Measurements from ENCODE around the gene KCNIP3.

Gene KCNIP3

DNA sequence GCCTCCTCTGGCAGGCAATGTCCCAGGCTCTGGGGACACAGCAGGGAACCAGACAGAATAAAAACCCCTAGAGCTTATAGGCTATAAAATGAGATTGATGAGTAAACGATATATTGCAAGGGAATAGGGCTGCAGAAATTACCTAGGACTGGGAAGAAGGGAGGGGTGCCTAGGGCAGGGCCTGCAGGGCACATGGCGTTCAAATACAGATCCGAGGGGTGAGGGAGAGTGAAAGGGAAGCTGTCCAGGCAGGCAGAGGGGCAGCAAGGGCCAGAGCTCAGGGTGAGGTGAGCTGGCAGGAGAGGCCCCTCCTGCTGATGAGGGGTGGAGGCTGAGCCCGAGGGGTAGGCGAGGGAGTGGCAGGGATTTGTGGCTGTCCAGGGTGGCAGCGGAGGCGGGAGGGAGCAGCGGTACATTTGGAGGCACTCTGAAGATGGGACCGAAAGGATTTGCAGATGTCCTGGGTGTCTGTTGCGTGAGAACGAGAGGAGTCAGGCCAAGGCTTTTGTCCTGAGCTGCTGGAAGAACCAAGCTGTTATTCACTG, 33.7 kb downstream of the KCNIP3 start:
- DNase-seq = no peak

DNA sequence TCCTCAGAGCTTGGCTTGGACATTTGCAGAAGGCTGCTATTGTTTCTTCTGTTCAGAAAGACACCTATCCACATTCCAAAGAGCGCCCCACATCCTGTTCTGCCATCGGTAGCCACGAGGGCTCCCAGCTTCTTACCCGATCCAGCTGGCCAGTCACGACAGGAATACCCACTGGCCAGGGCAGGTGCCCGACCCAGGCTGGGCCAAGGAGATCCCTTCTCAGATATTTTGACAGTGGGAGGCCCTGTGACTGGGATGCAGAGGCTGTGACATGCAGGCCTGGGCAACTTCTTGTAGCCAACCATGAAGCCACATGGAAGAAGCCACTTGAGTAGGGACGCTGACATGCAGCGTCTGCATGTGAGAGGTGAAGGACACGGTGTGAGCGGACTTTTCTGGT, 34.5 kb downstream of the KCNIP3 start:
- DNase-seq = no peak

DNA sequence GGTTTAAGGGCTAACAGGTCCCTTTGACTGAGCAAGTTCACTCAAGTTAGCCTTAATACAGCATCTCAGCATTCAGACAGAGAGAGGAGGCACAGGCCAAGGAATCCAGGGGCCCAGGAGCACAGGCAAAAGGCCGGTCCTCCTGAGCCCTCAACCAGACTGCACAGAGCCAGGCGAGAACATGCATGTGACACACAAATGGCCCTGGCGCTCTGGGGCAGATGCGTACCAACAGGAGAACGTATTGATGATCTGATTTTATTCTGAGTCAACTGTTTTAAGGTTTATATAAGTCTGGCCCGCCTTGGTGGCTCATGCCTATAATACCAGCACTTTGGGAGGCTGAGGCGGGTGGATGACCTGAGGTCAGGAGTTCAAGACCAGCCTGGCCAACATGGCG, 34.9 kb downstream of the KCNIP3 start:
- DNase-seq = no peak

DNA sequence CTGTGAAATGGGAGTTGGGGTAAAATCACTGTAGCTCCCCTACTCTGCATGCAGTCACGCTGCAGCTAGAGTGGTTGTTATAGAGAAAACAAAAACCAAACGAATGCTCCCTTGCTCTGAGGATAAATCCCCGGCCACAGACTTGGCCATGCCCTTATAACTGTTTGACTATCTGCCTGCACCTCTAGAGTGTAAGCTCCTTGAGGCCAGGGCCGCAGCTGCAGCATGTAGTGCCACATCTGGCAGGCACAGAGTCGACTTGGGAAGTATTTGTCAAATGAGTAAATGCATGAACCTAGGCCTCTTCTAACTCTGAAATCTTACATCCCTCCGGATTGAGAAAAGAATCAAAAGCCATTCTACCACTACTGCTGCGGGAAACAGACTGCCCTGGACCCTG, 35.9 kb downstream of the KCNIP3 start:
- DNase-seq = no peak

DNA sequence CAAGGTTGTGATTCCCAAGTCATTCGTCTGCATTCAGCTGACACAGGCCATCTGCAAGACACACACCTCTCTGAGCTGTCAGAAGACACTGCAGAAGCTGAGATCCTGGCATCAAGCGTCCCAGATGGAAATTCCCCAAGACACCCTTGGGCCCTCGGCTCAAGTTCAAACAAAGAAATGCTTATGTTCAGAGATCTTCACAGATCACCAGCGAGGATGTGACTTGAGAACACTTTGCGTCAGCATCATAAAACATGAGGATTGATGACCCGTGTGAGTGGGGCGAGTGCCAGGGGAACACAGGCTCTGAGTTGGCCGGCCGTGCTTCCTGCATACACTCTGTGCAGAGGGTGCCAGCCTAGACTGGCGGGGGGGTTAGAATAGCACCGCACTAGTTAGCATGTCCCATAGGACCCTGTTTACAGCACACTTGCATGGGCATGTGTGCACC, 36.8 kb downstream of the KCNIP3 start:
- DNase-seq = peak; percentile 99

DNA sequence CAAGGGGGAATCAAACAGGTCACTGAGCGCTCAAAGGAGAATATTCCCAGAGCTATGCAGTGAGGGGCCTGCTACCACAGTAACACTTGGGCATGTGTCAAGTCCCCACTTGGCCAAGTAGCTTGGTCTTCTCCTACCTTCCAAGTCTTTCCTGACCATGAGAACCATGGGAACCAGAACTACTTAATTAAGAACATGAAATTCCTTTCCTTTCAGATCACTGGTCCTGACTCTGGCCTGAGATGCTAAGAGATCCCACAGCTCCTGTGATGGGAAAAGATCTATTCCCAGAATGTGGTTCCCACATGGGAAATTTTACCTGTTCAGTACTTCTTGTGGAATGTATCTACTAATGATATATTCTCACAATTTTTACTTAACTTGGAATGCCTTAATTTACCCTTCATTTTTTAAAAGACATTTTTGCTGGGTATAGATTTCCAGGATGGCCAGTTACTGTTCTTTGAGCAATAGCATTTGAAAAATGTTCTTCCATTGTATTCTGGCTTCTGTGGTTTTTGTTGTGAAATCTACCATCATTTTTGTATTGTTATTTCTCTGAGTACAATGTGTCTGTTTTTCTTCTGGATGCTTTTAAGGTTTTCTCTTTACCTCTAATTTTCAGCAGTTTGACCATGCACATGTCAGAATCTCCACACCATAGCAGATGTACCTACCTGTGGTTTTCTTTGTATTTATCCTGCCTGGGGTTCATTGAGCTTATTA, 37.9 kb downstream of the KCNIP3 start:
- DNase-seq = peak; percentile 52

- DNase-seq = no peak
These were observed 39.3 kb downstream of the KCNIP3 start for GRCh38 chr2:95336406-95336805.

DNA sequence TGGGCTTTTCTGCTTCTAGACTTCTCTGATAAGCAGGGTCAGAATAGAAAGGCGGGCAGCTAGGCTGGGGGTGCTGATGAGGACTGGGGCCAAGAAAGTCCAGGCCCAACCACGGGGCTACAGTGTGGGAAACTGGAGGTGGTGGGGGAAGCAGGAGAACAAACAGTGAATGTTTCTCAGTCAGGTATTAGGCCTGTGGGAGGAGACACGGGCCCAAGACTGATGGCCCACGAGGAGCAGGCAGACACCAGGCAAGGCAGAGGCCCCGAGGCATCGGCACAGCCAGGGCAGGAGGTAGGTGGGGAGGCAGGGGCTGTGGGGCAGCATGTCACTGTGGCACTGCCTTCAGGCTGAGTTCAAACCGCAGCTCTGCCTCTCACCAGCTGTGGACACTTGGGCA, 40.7 kb downstream of the KCNIP3 start:
- no peak for DNase-seq

DNA sequence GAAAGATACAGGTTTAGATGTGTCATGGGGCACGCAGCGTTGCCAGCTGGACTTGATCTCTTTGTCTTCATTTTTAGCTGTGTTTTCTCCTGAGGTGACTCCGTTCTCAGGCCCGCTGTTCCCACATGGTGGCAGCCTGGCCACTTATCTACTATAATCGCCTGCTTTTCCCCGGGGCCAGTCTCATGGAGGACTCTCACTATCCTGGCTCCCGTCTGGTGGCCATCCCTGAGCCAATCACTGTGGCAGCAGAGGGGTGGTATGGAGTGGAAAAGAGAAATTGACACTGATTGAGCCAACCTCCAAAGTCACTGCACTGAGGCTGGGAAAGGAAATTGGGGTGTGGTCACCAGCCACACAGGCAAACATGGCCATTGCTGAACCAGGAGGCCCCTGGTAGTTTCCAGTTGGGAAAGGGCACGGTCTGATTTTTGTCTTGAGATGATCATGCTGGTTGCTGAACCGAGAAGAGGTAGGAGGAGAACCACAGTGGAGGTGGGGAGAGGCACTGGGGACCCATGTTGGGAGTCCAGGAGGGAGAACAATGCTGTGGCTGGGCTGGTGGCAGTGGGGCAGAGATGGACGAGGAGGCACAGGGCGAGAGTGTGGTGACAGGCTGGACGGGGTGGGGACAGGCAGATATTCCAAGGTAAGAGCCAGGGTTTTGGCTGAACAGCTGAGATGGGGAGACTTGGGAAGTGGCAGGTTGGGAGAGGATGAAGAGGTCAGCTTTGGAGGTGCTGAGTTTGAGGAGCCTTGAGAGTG, 45.6 kb downstream of the KCNIP3 start:
- no peak for DNase-seq

- no peak for DNase-seq
These were observed 46.5 kb downstream of the KCNIP3 start for GRCh38 chr2:95343429-95344214.

- no peak for DNase-seq
These were observed 47.1 kb downstream of the KCNIP3 start for GRCh38 chr2:95344215-95344583.

DNA sequence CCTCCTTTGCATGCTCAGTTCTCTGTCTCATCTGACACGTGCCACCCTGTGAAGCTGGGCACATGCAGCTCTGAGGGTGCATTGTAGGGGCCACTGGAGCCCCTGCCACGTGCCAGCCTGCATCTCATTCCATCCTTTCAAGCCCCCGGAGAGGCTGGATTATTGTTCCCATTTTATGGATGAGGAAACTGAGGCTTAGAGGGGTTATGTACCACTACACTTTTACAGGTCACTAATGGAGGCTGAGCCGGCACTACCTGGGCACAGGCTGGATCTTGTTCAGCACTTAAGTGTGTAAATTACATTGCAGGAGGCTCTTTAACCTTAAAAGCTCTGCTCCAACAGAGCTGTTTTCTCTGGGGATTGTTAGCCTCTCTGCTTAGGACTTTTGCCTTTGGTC, 47.5 kb downstream of the KCNIP3 start:
- DNase-seq = no peak

DNA sequence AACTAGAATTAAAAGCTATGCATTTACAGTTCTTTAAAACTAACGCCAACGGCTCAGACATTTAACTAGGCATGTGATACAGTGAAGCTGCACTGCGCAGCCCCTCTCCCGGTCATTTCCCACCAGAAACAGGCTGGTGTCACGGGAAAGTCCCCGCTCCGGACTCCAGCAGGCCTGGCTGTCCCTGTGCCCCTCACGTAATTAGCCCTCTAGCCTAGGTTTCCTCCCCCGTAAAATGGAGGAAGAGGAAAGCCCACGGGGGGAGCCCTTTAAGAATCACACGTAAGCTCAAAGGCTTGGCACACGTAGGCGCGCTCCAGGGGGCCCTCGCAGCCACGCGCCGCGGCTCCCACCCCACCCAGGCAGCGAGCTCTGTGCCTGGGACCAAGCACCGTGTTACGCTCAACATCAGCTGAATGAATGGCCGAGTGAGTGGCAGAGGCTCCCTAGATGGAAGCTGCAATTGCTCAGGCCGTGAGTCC, 48.0 kb downstream of the KCNIP3 start:
- DNase-seq = no peak

DNA sequence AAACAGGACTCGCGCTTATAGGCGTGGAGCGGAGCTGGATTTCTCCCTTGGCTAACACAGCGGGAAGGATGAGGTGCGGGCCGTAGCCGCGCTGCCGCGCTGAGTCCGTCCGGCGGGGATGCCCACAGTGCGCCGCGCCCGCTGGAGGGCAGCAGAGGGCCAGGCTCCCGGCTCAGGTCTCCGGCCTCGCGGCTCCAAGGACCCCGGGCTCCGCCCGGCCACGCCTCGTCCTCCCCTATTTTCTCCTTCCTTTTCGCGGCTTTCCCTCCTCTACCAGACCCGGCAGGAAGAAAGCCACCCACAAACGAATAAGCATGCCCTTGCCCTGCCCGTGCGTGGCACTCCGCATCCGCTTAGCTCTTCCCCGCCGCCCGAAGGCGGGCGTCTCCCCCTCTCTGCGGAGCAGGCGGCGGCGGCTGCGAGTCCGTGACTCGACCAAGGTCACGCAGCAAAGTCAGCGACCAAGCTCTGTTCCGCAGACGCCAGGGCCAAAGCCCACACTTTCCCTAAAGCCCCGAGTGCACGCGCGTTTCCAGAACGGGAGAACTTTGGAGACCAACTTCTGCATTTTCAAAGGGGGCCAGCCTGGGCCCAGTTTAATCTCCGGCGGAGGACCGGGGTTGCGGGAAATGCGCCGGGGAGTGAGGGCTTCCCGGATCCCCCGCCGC, 48.5 kb downstream of the KCNIP3 start:
- peak; percentile 70 for DNase-seq

DNA sequence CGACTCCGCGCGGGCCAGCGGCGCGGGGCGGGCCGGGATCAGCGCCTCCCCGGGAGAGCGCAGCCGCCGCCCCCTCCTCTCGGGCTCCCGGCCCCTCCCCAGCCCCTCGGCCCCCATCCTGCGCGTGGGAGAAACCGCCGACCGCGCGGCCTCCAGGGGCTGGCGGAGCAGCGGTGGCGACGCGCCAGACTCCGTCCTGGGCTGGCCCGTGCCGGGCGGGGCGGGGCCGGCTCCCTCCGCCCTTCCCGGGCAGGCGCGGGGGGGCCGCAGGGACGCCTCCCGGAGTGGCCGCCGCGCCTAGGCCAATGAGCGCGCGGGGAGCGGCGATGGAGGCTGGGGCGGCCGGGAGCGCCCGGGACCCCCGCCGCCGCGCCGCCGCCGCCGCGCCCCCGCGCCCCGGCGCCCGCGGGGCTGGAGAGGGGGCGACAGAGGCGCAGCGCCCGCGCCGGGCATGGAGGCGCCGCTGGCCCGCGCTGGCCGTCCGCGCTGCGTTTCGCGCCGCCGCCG, 49.1 kb downstream of the KCNIP3 start:
- peak; percentile 60 for DNase-seq

GRCh38 chr2:95346738-95347671, 49.9 kb downstream of the KCNIP3 start:
- no peak for DNase-seq

DNA sequence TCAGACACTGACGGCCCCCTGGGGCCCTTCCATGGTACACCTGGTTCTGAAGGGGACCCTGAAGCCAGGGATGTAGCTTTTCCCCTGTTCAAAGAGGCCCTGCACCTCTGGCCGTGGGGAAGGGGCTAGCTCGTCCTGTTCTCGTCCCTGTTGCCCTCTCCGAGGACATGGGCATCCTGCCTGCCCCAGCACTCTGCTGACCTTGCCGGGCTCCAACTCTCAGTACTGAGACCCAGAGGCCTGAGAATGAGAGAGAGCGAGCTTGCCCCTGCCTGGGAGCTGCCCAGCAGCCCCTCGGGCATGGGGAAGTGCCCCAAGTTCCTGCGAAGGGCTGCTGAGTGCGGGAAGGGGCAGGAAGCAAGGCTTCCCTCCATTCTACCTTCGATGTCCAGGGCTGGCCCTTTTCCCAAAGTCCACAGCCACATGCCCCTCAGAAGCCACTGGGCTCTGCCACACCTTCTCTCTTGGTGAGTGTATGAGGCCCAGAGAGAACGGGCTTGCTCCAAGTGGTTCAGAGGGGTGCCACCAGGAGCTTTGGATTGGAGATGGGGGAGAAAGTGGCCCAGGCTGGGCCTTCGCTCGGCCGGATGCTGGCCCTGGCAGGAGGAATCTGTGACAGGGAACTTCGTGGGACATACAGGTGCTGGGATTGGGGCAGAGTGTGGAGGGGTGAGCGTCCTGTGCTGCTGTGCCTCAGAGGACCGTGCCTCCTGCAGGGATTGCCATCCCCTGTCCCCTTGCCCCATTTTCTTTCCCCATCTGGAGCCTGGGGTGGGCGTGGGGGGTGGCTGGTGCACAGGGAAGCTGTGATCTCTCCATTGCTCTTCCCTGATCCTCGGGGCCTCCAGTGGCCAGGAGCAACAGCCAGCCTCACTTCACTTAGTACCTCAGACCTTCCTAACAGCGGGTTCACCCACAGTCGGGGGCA, 50.8 kb downstream of the KCNIP3 start:
- no peak for DNase-seq

GRCh38 chr2:95348609-95349567, 51.7 kb downstream of the KCNIP3 start:
- no peak for DNase-seq

Data from kidney glomerular epithelial cell (primary cell).